HCT116 (cell line): Measurements from ENCODE around the gene MAST4. TPM values are rescaled to one million over a fixed set of nuclear protein-coding genes. Genes with fewer than 3 reads are reported as not detected.

ENCODE experiments used
- ATAC-seq: fragments of 200-7000 bp; cut with Tn5 transposase; 2 replicates; pipeline ENCODE4 v1.9.1; 2020; ENCODE audit warnings: mild to moderate bottlenecking, moderate library complexity
- BruUV-seq: library from RNA; stranded (reverse); fragments of 400-500 nt; replicated peaks from 2 replicates; lab custom pipeline; 2021; lab: Mats Ljungman, UMichigan
- CTCF ChIA-PET: fragments of 300-600 bp; sonication (Branson Sonifier 250); formaldehyde crosslinking; loops from one replicate; lab custom pipeline; 2021; ENCODE audit warnings: antibody characterized with exemption; lab: Charles Lee
- POLR2A ChIA-PET: fragments of 300-600, 350-600 bp; sonication (Branson Sonifier 250); formaldehyde crosslinking; loops from one replicate; lab custom pipeline; 2021; ENCODE audit warnings: antibody characterized with exemption; lab: Charles Lee
- RAD21 ChIA-PET, 2 experiments: fragments of 300-600 bp; sonication (Branson Sonifier 250); formaldehyde crosslinking; loops; one replicate each; lab custom pipeline; 2023; ENCODE audit warnings: low total read pairs in 2 of 2; ENCODE audit not compliant: uncharacterized antibody in 2 of 2, unreplicated experiment in 2 of 2, low non-redundant PET in 1 of 2; lab: Charles Lee
- DNase-seq: peaks from one replicate; pipeline ENCODE4 v3.0.0-alpha.2; 2010; ENCODE audit warnings: low read depth, low spot score
- H2AFZ ChIP-seq: fragments of 200-600 bp; shearing (Covaris generic), sonication (generic); 2 replicates; pipeline ENCODE4 v1.6.1; 2017; ENCODE audit warnings: low read depth, mixed run types, mixed read lengths, antibody characterized with exemption, low read length; ENCODE audit not compliant: poor library complexity, severe bottlenecking
- H3K27ac ChIP-seq: 2 replicates; pipeline ENCODE4 v1.5.1; 2012; ENCODE audit warnings: low read depth, low read length
- H3K27me3 ChIP-seq: fragments of 200-600 bp; sonication (generic); 2 replicates; pipeline ENCODE4 v1.6.1; 2016; ENCODE audit warnings: mixed run types, low read length, mixed read lengths; ENCODE audit not compliant: insufficient read depth
- H3K36me3 ChIP-seq, 2 experiments: fragments of 200-500 bp in 1 of 2; fragments of 200-600 bp in 1 of 2; sonication (Bioruptor generic) in 1 of 2; sonication (generic) in 1 of 2; 2 replicates each; pipeline versions ENCODE4 v1.5.1 to v1.6.1; 2014 to 2016; ENCODE audit warnings: low read length in 2 of 2, inconsistent platforms in 1 of 2, mixed read lengths in 1 of 2, mixed run types in 1 of 2; ENCODE audit not compliant: insufficient read depth in 2 of 2, control insufficient read depth in 1 of 2
- H3K4me1 ChIP-seq, 2 experiments: fragments of 200-600 bp in 1 of 2; sonication (generic) in 1 of 2; 2 replicates each; pipeline versions ENCODE4 v1.5.1 to v1.6.1; 2012 to 2017; ENCODE audit warnings: low read length in 2 of 2, inconsistent platforms in 1 of 2, mild to moderate bottlenecking in 1 of 2, mixed read lengths in 1 of 2, mixed run types in 1 of 2, moderate library complexity in 1 of 2; ENCODE audit not compliant: insufficient read depth in 2 of 2, control insufficient read depth in 1 of 2
- H3K4me2 ChIP-seq: fragments of 200-600 bp; sonication (generic); 2 replicates; pipeline ENCODE4 v1.6.1; 2017; ENCODE audit warnings: mixed run types, low read length, mixed read lengths
- H3K4me3 ChIP-seq, 2 experiments: fragments of 200-600 bp in 1 of 2; sonication (generic) in 1 of 2; replicated peaks in 1 of 2; 2 replicates each; pipeline ENCODE4 v1.5.1; 2011 to 2016; ENCODE audit warnings: low read length in 2 of 2, control low read depth in 1 of 2, low read depth in 1 of 2, mild to moderate bottlenecking in 1 of 2, mixed read lengths in 1 of 2, mixed run types in 1 of 2
- H3K79me2 ChIP-seq: fragments of 200-600 bp; sonication (generic); 2 replicates; pipeline ENCODE4 v1.6.1; 2017; ENCODE audit warnings: mild to moderate bottlenecking, mixed run types, low read length, moderate library complexity, mixed read lengths; ENCODE audit not compliant: insufficient read depth
- H3K9ac ChIP-seq: fragments of 200-600 bp; sonication (generic); 2 replicates; pipeline ENCODE4 v1.6.1; 2016; ENCODE audit warnings: low read length, mixed read lengths
- H3K9me2 ChIP-seq: fragments of 200-600 bp; sonication (generic), shearing (Covaris generic); 2 replicates; pipeline ENCODE4 v1.6.1; 2017; ENCODE audit warnings: mixed run types, mild to moderate bottlenecking, moderate library complexity; ENCODE audit not compliant: insufficient read depth
- H3K9me3 ChIP-seq, 2 experiments: fragments of 200-500 bp in 1 of 2; fragments of 200-600 bp in 1 of 2; sonication (Bioruptor generic) in 1 of 2; sonication (generic) in 1 of 2; 2 replicates each; pipeline ENCODE4 v1.6.1; 2014 to 2017; ENCODE audit warnings: low read length in 2 of 2, mixed read lengths in 2 of 2, inconsistent platforms in 1 of 2, low read depth in 1 of 2, mild to moderate bottlenecking in 1 of 2, mixed run types in 1 of 2, moderate library complexity in 1 of 2; ENCODE audit not compliant: control insufficient read depth in 1 of 2, insufficient read depth in 1 of 2
- H4K20me1 ChIP-seq: fragments of 200-600 bp; sonication (generic), shearing (Covaris generic); 2 replicates; pipeline ENCODE4 v1.6.1; 2017; ENCODE audit warnings: mixed run types, mild to moderate bottlenecking, moderate library complexity; ENCODE audit not compliant: insufficient read depth
- CBX3 ChIP-seq: IDR thresholded peaks from 2 replicates; pipeline ENCODE4 v1.6.1; 2012; ENCODE audit warnings: low read depth
- CEBPB ChIP-seq: IDR thresholded peaks from 2 replicates; pipeline ENCODE4 v1.6.1; 2012; ENCODE audit warnings: low read depth
- CTCF ChIP-seq, 3 experiments: fragments of 200-600 bp in 1 of 3; sonication (generic) in 1 of 3; IDR thresholded peaks in 2 of 3; conservative IDR thresholded peaks in 1 of 3; 2 replicates each; pipeline ENCODE4 v1.5.1; 2012 to 2017; ENCODE audit warnings: low read depth in 2 of 3, low read length in 2 of 3, antibody characterized with exemption in 1 of 3, borderline replicate concordance in 1 of 3, control low read depth in 1 of 3, mild to moderate bottlenecking in 1 of 3, mixed read lengths in 1 of 3, mixed run types in 1 of 3, moderate library complexity in 1 of 3; ENCODE audit not compliant: insufficient read depth in 1 of 3
- ELF1 ChIP-seq: IDR thresholded peaks from 2 replicates; pipeline ENCODE4 v1.6.1; 2012; ENCODE audit warnings: low read depth, borderline replicate concordance
- EZH2phosphoT487 ChIP-seq: fragments of 200-600 bp; IDR thresholded peaks from 2 replicates; pipeline ENCODE4 v1.6.1; 2018; ENCODE audit warnings: antibody characterized with exemption, borderline replicate concordance
- FOSL1 ChIP-seq: IDR thresholded peaks from 2 replicates; pipeline ENCODE4 v1.6.1; 2012; ENCODE audit warnings: low read depth
- JUND ChIP-seq: IDR thresholded peaks from 2 replicates; pipeline ENCODE4 v1.6.1; 2012
- REST ChIP-seq: IDR thresholded peaks from 2 replicates; pipeline ENCODE4 v1.6.1; 2012; ENCODE audit warnings: low read depth
- SIN3A ChIP-seq: IDR thresholded peaks from 2 replicates; pipeline ENCODE4 v1.6.1; 2012; ENCODE audit warnings: low read depth
- SRF ChIP-seq: IDR thresholded peaks from 2 replicates; pipeline ENCODE4 v1.6.1; 2012; ENCODE audit warnings: low read depth
- TCF7L2 ChIP-seq: IDR thresholded peaks from 2 replicates; pipeline ENCODE4 v1.7.0; 2011; ENCODE audit warnings: borderline replicate concordance, inconsistent platforms; ENCODE audit not compliant: insufficient read depth, insufficient read length; ENCODE audit errors: extremely low read depth
- intact Hi-C: fragments of 100-400 bp; cut with micrococcal nuclease; formaldehyde crosslinking; loops from 2 replicates; pipeline ENCODE4 v1.10.0; 2022
- total RNA-seq: library from RNA; stranded (reverse); gene quantifications from one replicate; pipeline ENCODE4 v1.2.1, GENCODE V29; 2021; ENCODE audit not compliant: unreplicated experiment
- TF ChIP-seq, protein P1 (sequence below): IDR thresholded peaks from 2 replicates; pipeline ENCODE4 v1.6.1; 2012
- TF ChIP-seq, protein P2 (sequence below): IDR thresholded peaks from 2 replicates; pipeline ENCODE4 v1.6.1; 2012
- TF ChIP-seq, protein P3 (sequence below): IDR thresholded peaks from 2 replicates; pipeline ENCODE4 v1.6.1; 2011; ENCODE audit warnings: mild to moderate bottlenecking, low read length, moderate library complexity; ENCODE audit not compliant: insufficient replicate concordance; ENCODE audit errors: extremely low read depth

MAST4 gene
- total RNA-seq, 1 experiment from 2014 or later: 1.1 TPM

- RAD21 ChIA-PET: no interaction called here
- Histone ChIP-seq H3K9me2 (no peaks in the 10 kb centered on the region), H3K9ac (no peak overlapping the region)
- ATAC-seq (no peak), DNase-seq (no peak)
- no peak for TF ChIP-seq REST
- TF ChIP-seq SIN3A: no peak
- no peak for TF ChIP-seq TCF7L2
- no peak for TF ChIP-seq JUND
- no peak for TF ChIP-seq CBX3
- TF ChIP-seq, protein P1, sequence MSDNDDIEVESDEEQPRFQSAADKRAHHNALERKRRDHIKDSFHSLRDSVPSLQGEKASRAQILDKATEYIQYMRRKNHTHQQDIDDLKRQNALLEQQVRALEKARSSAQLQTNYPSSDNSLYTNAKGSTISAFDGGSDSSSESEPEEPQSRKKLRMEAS: no peak
- no peak for TF ChIP-seq CTCF (IDR thresholded peaks at IDR 0.05 in 2 of 3, conservative IDR thresholded peaks at IDR 0.05 in 1 of 3; ENCODE audit: borderline replicate concordance in 1 of 3, insufficient read depth in 1 of 3, low read depth in 2 of 3, low read length in 2 of 3)
- TF ChIP-seq ELF1: no peak
- TF ChIP-seq, protein P2, sequence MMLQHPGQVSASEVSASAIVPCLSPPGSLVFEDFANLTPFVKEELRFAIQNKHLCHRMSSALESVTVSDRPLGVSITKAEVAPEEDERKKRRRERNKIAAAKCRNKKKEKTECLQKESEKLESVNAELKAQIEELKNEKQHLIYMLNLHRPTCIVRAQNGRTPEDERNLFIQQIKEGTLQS: no peak
- TF ChIP-seq SRF: no peak
- no peak for TF ChIP-seq EZH2phosphoT487
- TF ChIP-seq CEBPB: no peak
- TF ChIP-seq, protein P3, sequence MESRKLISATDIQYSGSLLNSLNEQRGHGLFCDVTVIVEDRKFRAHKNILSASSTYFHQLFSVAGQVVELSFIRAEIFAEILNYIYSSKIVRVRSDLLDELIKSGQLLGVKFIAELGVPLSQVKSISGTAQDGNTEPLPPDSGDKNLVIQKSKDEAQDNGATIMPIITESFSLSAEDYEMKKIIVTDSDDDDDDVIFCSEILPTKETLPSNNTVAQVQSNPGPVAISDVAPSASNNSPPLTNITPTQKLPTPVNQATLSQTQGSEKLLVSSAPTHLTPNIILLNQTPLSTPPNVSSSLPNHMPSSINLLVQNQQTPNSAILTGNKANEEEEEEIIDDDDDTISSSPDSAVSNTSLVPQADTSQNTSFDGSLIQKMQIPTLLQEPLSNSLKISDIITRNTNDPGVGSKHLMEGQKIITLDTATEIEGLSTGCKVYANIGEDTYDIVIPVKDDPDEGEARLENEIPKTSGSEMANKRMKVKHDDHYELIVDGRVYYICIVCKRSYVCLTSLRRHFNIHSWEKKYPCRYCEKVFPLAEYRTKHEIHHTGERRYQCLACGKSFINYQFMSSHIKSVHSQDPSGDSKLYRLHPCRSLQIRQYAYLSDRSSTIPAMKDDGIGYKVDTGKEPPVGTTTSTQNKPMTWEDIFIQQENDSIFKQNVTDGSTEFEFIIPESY: no peak
- TF ChIP-seq FOSL1: no peak
- TF ChIP-seq, all 23 proteins: peak for 0
- POLR2A ChIA-PET: no interaction called here
- H2AFZ ChIP-seq: no peak overlapping the region
- no TSS peak for BruUV-seq
- H3K4me3 ChIP-seq: no peak overlapping the region
- intact Hi-C loops: no loop called here
- CTCF ChIA-PET: no interaction called here
- no peaks in the 10 kb centered on the region for H3K4me1 ChIP-seq
- H3K79me2 ChIP-seq: no peaks in the 10 kb centered on the region
- no peak overlapping the region for H3K4me2 ChIP-seq
- H3K27ac ChIP-seq: no peak overlapping the region
- no peaks in the 10 kb centered on the region for H3K36me3 ChIP-seq
- peaks cover 37% of the 10 kb centered on the region for H3K27me3 ChIP-seq
- no peaks in the 10 kb centered on the region for H3K9me3 ChIP-seq
- H4K20me1 ChIP-seq: no peaks in the 10 kb centered on the region
Measured at GRCh38 chr5:67082941-67083340, 486.7 kb downstream of the MAST4 start.
